ENCODE measurements around the gene TCEAL5.
"Not testable (repeated sequence)": the region's sequence is repeated elsewhere in the genome, so short reads cannot be mapped to it uniquely, and the experiment has no call there.

TCEAL5 gene

GRCh38 chrX:103234869-103235268, 41.7 kb downstream of the TCEAL5 start:
- DNase-seq (ENCODE audit: low read depth), result no peak

- DNase-seq (ENCODE audit: low read depth), result no peak
These were observed 43.3 kb downstream of the TCEAL5 start for GRCh38 chrX:103233263-103233662.

- not testable (repeated sequence) for DNase-seq (ENCODE audit: low read depth)
These were observed 50.6 kb downstream of the TCEAL5 start for GRCh38 chrX:103225918-103226317.
